ENCODE results near the gene AGFG2. TPM values are rescaled to one million over a fixed set of nuclear protein-coding genes. Genes with fewer than 3 reads are reported as not detected.

Gene AGFG2
- total RNA-seq, 1 experiment from 2014 or later: 11.2 TPM

GRCh38 chr7:100510437-100511239 is 28.4 kb upstream of the AGFG2 start:
- Histone ChIP-seq H3K23me2 (ENCODE audit: insufficient read length, low read depth, low read length, poor library complexity, severe bottlenecking) (no peaks in the 10 kb centered on the region), H3K79me1 (ENCODE audit: insufficient read depth, low read depth, low read length, poor library complexity, severe bottlenecking) (no peaks in the 10 kb centered on the region), H2BK5ac (ENCODE audit: insufficient read length, low read length) (no peak overlapping the region), H4K8ac (replicated peaks; ENCODE audit: insufficient read length, low read depth, low read length) (no peak overlapping the region), H3K23ac (ENCODE audit: insufficient read length, low read depth, low read length) (no peak overlapping the region), H3K27ac (ENCODE audit: insufficient read length, low read depth, low read length) (no peak overlapping the region), H3K4ac (ENCODE audit: low read depth, low read length) (no peak overlapping the region), H3K4me2 (ENCODE audit: insufficient read depth, insufficient read length, low read length) (no peak overlapping the region), H3K4me1 (ENCODE audit: insufficient read depth, low read length) (no peaks in the 10 kb centered on the region), H3T11ph (ENCODE audit: low read length) (no peak overlapping the region), H2AK5ac (ENCODE audit: insufficient read length, low read length) (no peak overlapping the region), H2BK20ac (ENCODE audit: low read depth, low read length, poor library complexity, severe bottlenecking) (no peak overlapping the region), H3K18ac (ENCODE audit: insufficient read length, low read depth, low read length) (no peak overlapping the region), H3K56ac (ENCODE audit: insufficient read length, low read depth, low read length) (no peak overlapping the region), H3K9ac (ENCODE audit: extremely low read depth, insufficient read length, low read length) (no peak overlapping the region), H4K20me1 (ENCODE audit: control insufficient read depth, insufficient read depth, insufficient read length) (no peaks in the 10 kb centered on the region), H2BK12ac (ENCODE audit: insufficient read length, low read depth, low read length) (no peak overlapping the region), H4K91ac (ENCODE audit: insufficient read length, low read depth, low read length) (no peak overlapping the region), H3K9me3 (ENCODE audit: control insufficient read depth, low read depth, low read length) (no peaks in the 10 kb centered on the region), H2BK15ac (ENCODE audit: low read depth, low read length) (no peak overlapping the region), H2AFZ (ENCODE audit: low read length) (no peak overlapping the region), H3K14ac (ENCODE audit: insufficient read depth, low read length) (no peak overlapping the region), H4K5ac (ENCODE audit: insufficient read length, low read depth, low read length) (no peak overlapping the region), H3K27me3 (ENCODE audit: insufficient read depth, low read length) (no peaks in the 10 kb centered on the region), H2BK120ac (ENCODE audit: low read depth, low read length, poor library complexity, severe bottlenecking) (no peak overlapping the region), H3K79me2 (ENCODE audit: insufficient read depth, low read length) (no peaks in the 10 kb centered on the region)
- no peak for DNase-seq
- H3K4me1 Mint-ChIP-seq: 0 out of 4 replicates have a peak, but pooled peaks cover 0 to 6% of the 10 kb centered on the region in 2 experiments
- H3K36me3 Mint-ChIP-seq (ENCODE audit: insufficient read depth in 1 of 3, low read depth in 3 of 3): no peaks in the 10 kb centered on the region
- no peak for TF ChIP-seq CTCF (conservative IDR thresholded peaks at IDR 0.05)
- H3K27ac Mint-ChIP-seq: no peak overlapping the region
- H3K9me3 Mint-ChIP-seq: no peaks in the 10 kb centered on the region
- no CpG with 5 or more reads among the region's 9 CpGs for WGBS (ENCODE audit: extremely low coverage, insufficient read length, low lambda C conversion rate)
- H3K27me3 Mint-ChIP-seq (ENCODE audit: low read depth): peaks cover 1% of the 10 kb centered on the region
- no peak overlapping the region for H3K4me3 Mint-ChIP-seq
